Limb (tissue), 2 donors: ENCODE measurements around the gene ARID4B.
"Not testable (repeated sequence)": the region's sequence is repeated elsewhere in the genome, so short reads cannot be mapped to it uniquely, and the experiment has no call there.

Experiments used
- DNase-seq, 2 donors: peaks; one replicate each; pipeline ENCODE4 v3.0.0-alpha.2; 2016; ENCODE audit errors: extremely low spot score in 2 of 2

ARID4B gene

GRCh38 chr1:235327559-235328270 is at the start of gene ARID4B:
Gene ARID4B (minus strand): TSS chr1:235328179. CDS start chr1:235326919, 1,260 bp downstream.
- DNase-seq: peak in 1 of 2 donors; percentile 89

- DNase-seq: no peak
Measured at GRCh38 chr1:235375919-235376605, 48.1 kb upstream of the ARID4B start.

GRCh38 chr1:235369802-235370201 is 41.8 kb upstream of the ARID4B start:
- DNase-seq: no peak

DNA sequence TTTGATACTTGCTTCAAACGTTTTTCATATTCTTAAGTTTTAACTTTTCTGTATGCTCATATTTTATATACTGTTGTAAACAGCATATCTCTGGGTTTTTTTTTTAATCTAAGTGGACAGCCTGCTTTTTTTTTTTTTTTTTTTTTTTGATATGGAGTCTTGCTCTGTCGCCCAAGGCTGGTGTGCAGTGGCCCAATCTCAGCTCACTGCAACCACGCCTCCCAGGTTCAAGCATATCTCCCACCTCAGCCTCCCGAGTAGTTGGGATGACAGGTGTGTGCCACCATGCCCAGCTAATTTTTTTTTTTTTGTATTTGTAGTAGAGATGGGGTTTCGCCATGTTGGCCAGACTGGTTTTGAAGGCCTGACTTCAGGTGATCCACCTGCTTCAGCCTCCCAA is 40.4 kb upstream of the ARID4B start:
- no peak for DNase-seq

GRCh38 chr1:235367000-235367908 is 39.3 kb upstream of the ARID4B start, which contains the start of gene TBCE:
Gene TBCE (plus strand): TSS chr1:235367427. CDS start chr1:235380050, 12,623 bp downstream.
- peak; percentile 92 to 94 for DNase-seq

DNA sequence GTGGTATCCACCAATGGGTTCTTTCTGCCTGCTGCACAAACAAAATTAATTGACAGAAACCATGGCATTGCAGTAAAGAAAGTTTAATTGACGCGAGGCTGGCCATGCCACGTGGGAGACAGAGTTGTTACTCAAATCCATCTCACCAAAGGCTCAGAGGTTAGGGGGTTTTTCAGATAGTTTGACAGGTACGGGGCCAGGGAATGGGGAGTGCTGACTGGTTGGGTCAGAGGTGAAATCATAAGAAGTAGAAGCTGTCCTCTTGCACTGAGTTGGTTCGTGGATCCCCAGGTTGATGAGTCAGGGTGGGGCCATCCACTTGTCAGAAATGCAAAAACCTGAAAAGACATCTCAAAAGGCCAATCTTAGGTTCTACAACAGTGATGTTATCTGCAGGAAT is 38.3 kb upstream of the ARID4B start:
- no peak for DNase-seq

DNA sequence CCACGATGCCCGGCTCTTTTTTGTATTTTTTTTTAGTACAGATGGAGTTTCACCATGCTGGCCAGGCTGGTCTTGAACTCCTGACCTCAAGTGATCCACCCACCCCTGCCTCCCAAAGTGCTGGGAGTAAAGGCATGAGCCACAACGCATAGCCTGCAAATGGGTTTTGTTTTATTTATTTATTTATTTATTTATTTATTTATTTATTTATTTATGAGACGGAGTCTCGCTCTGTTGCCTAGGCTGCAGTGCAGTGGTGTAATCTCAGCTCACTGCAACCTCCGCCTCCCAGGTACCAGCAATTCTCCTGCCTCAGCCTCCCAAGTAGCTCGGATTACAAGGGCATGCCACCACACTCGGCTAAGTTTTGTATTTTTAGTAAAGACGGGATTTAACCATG is 36.2 kb upstream of the ARID4B start:
- DNase-seq: not testable (repeated sequence)

- no peak for DNase-seq
Measured at GRCh38 chr1:235358899-235359298, 30.9 kb upstream of the ARID4B start.

DNA sequence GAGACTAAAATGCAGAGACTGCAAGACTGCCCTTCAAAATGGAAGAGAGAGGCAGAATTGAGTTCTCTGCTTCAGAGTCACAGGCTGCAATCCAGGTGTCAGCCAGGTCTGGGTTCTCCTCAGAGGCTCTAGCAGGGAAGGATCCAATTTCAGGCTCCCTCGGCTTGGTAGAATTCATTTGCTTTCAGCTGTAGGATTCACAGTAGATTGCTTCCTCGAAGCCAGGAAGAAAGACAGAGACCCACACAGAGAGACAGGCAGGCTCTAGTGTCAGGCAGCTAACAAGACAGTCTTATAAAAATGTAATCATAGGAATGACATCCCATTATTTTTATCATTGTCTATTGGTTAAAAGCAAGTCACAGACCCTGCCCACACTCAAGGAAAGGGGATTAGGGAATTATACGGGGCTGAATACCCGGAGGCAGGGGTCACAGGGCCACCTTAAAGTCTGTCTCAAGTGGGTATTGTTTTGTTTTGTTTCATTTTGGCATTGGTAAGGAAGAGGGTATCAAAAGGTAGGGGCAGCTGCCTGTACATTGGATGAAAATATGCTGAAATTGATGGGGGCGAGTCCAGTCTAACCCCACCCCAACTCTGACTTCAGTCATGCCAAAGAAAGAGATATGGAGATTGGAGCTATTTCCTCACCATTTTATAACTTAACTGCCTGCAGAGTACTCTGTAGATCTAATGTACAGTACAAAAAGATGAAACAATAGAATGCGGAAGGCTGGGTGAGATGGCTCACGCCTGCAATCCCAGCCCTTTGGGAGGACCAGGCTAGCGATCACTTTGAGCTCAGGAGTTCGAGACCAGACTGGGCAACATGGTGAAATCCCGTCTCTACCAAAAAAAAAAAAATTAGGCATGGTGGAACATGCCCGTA is 29.8 kb upstream of the ARID4B start:
- no peak for DNase-seq

DNA sequence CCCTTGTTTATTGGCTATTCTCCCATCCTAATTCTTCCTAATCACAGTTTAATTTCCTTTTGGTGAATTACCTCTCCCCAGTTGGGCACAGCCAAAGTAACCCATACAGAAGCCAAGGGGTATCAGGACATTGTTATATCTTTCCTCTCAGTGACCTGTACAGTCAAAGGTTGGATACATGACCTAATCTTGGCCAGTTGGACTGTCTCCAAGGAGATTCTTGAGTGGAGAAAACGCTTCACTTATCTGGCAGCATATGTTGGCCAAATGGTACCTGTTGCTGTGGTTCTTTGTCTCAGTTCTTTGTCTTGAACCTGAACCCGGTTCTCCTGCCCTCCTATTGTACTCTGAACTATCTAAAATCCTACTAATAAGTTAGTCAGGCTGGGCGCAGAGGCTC is 23.9 kb upstream of the ARID4B start:
- DNase-seq: no peak

GRCh38 chr1:235351441-235351840 is 23.5 kb upstream of the ARID4B start:
- no peak for DNase-seq

DNA sequence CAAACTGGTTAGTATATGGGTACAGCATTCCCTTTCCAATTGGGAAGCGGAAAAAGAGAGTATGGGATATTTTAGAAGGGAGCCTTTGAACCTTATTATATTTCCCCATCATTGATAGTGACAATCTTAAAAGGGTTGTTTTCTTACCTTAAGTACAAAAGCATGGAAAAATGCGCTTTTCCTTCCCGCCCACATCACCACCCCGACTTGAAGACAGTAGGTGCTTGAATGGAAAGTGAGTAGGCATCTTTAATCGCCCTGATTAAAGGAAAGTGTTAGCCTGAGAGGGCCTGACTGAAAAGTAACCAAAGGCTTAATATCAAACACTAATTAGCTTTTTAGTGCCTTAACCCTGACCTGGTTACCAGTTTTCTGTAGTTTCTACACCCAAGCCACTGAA is 15.7 kb upstream of the ARID4B start:
- DNase-seq: no peak

- DNase-seq: no peak
Measured at GRCh38 chr1:235342471-235342870, 14.5 kb upstream of the ARID4B start.

GRCh38 chr1:235342039-235342438 is 14.1 kb upstream of the ARID4B start:
- no peak for DNase-seq

GRCh38 chr1:235341334-235341733 is 13.4 kb upstream of the ARID4B start:
- DNase-seq: no peak

GRCh38 chr1:235339746-235340145 is 11.8 kb upstream of the ARID4B start:
- no peak for DNase-seq

DNA sequence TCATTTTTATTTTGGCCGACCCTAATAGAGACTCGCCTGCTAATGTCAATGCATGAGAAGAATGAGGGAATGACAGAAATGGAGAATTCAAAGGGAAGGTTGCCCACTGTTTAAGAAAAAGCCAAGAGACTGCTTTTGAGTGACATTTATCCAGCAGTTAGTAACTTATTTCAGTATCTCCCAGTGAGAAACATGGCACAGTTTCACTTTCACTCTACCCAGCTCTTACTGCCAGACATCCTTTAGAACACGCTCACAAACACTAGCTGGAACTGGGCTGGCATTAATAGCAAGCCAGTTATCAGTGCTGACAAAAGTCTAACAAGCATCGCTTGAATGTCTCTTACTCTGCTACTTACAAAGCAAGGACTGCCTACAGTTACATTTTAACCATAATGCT is 8.9 kb upstream of the ARID4B start:
- no peak for DNase-seq

DNA sequence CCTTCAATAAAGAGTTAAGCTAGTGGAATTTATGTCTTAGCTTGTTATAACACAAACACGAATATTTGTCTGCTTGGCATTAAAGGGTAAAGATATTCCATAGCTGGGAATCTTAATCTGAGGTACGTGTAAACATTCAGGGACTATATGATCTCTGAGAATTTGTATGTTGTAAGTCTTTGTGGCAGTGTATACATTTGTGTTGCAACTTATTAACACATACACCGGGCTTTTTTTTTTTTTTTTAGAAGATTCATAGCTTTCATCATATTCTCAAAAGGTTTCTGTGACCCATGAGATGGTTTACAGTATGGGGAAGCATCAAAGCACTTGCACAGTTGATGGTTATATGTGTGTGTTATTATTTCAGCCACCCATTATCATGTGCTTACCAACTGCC is 3.4 kb upstream of the ARID4B start:
- DNase-seq: no peak

GRCh38 chr1:235330918-235331285 is 2.9 kb upstream of the ARID4B start:
- DNase-seq: no peak

DNA sequence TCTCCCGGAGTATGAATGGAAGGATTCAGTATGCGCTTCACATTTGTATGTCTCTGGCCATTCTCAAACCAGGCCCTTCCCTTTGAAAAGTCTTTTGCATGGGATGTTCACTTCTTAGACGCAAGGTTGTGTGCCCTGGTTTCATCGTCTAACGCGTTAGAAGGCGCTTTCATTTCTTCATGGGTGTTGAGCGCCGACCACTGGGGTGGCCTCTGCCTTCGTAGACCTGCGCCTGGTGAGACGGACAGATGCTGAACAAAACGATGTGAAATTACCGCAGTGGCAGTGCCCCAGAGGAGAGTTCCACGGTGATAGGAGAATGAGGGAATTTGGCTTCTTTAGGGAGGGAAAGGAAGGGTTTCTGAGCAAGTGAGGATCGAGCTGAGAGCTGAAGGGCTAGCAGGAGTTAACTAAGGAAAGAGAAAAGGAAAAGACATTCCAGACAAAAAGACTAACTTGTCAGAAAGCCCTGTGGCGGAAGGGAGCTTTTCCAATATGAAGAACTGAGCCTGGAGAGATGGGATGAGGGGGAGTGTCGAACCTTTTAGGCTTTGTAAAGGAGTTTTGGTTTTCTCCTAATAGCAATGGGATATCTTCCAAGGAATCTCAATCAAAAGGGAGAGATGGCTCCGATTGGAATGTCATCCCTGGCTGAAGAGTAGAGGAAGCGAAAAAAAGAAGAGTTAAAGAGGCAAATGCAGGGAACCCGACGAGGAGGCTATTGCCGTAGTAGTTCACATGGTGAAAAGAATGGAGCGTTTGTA is 1.3 kb upstream of the ARID4B start:
- DNase-seq: peak in 1 of 2 donors; percentile 10
